C4-2B (cell line): Measurements from ENCODE around the gene COX5A.

ENCODE experiments used
- CTCF ChIP-seq: fragments of 450-650 bp; conservative IDR thresholded peaks from 2 replicates; pipeline ENCODE4 v1.5.1; 2017; ENCODE audit warnings: mild to moderate bottlenecking
- ZFX ChIP-seq: fragments of 450-650 bp; IDR thresholded peaks from 2 replicates; pipeline ENCODE4 v1.6.1; 2017

- no peak for TF ChIP-seq CTCF
- TF ChIP-seq ZFX = no peak
These were observed 55.3 kb downstream of the COX5A start for GRCh38 chr15:74882528-74882927.
